Measurements from ENCODE around the gene LAPTM5.

Gene LAPTM5

DNA sequence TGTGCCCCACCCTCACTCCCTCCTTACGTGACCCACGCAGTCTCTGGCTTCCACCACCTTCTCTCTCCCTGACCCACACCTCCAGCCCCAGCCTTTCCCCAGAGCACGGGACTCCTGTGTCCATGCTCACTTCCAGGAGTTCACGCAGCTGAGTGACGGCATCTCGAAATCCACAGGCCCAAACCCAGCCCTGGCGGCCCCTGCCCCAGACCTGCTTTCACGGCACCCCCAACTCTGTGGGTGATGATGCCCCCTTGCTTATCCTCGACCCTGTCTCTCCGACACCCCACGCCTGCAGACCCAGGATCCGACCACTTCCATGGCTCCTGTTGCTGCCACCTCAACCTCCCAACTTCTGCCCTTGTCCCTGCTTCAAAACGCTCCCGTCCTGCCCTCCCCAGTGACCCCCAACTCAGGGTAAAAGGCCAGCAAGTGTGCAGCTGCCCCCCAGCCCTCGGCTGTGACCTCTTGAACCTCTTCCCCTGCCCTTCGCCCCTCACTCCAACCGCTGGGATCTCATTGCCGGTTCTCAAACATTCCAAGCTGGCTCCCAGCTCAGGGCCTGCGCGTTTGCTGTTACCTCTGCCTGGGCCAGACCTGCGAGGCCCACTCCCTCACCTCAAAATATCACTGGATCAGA lies 30.4 kb upstream of the LAPTM5 start:
- in situ Hi-C loops (cut with MboI; ENCODE audit: low sequenced_read_pairs): loop anchor here (5.0 to 10.0 kb wide), 2 partner anchors 63 to 124 kb away; partner anchors contain the start of gene MATN1

DNA sequence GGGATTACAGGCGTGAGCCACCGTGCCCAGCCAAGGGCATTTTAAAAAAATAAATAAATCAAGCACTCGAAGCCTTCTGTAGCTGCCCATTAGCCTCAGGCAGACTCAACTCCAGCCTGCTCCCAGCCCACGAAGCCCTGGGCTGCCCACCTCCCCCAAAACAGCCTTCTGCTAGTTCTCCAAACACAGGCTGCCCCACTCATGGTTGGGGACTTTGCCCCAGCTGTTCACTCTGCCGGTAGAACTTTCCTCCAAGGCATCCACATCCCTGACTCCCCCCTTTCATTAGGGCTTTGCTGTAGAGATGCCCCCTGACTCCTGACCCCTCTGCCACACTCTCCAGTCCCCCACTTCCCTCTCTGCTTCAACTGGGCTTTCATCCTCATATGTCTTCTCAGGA lies 29.7 kb upstream of the LAPTM5 start:
- in situ Hi-C loops (cut with MboI; ENCODE audit: low sequenced_read_pairs): loop anchor here (5.0 to 10.0 kb wide), 2 partner anchors 62 to 125 kb away; partner anchors contain the start of gene MATN1

DNA sequence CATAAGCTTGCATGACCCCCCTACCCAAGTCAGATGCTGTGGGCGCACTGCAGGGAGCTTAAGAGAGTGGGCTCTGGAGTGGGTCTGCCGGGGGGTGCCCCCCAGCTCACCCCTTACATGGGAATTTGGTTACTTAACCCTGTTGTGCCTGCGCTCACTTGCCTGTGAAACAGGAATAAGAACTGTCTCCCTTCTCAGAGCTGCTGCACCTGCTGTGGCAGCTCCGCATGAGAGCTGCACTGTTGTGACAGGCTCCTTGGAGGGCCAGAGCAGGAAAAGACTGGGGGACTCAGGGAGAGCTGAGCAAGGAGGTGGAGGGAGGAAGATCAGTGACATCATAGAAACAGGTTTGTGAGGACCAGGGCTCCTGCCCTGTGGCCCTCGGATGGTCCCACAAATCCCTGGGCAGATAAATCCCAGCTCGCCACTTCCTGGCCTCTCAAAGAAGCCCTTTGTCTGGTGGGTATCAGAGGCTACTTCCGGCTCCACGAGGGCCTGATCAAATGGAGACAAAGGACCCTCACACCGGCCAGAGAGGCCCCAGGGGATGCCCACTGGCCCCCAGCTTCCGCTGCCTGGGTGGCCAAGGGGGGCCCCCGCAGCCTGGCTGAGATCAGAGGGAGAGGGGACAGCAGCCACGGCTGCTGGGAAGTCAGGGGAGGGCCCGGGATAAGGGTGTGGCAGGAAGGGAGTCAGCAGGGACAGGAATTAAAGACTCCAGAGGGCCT lies 28.9 kb upstream of the LAPTM5 start:
- in situ Hi-C loops (cut with MboI; ENCODE audit: low sequenced_read_pairs): loop anchor here (5.0 to 10.0 kb wide), 2 partner anchors 62 to 126 kb away; partner anchors contain the start of gene MATN1

DNA sequence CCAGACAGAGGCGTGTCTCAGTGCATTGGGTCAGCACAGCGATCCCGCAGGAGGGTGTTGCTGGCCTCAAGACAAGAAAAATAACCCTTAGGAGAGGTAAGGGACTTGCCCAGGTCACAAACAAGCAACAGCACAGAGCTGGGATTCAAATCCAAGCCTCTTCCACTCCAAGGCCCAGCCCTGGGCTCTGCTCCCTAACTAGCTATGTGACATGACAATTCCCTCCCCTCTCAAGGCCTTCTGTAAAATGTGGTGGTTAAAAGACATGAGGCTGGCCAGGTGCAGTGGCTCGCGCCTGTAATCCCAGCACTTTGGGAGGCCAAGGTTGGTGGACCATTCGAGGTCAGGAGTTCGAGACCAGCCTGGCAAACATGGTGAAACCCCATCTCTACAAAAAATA lies 28.1 kb upstream of the LAPTM5 start:
- in situ Hi-C loops (cut with MboI; ENCODE audit: low sequenced_read_pairs): loop anchor here (5.0 to 10.0 kb wide), 2 partner anchors 61 to 127 kb away; partner anchors contain the start of gene MATN1

DNA sequence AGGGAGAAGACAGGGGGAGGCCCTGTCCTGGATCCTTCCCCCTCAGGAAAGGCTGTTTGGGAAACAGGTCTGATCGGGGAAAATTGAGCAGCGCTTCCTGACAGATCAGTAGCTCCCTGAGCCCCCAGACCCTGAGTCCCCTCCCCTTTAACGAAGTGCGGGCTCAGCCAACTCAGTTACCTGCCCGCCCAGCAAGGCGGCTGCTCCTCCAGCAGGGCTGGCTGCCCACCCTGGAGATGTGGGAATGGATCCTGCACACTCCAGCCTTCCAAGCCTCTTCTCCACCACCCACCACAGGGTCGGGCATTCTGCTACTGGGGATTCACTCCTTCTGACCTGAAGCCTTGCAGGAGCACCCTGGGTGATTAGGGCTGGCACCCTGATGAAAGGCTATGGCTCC lies 27.6 kb upstream of the LAPTM5 start:
- in situ Hi-C loops (cut with MboI; ENCODE audit: low sequenced_read_pairs): loop anchor here (5.0 to 10.0 kb wide), 2 partner anchors 60 to 127 kb away; partner anchors contain the start of gene MATN1

DNA sequence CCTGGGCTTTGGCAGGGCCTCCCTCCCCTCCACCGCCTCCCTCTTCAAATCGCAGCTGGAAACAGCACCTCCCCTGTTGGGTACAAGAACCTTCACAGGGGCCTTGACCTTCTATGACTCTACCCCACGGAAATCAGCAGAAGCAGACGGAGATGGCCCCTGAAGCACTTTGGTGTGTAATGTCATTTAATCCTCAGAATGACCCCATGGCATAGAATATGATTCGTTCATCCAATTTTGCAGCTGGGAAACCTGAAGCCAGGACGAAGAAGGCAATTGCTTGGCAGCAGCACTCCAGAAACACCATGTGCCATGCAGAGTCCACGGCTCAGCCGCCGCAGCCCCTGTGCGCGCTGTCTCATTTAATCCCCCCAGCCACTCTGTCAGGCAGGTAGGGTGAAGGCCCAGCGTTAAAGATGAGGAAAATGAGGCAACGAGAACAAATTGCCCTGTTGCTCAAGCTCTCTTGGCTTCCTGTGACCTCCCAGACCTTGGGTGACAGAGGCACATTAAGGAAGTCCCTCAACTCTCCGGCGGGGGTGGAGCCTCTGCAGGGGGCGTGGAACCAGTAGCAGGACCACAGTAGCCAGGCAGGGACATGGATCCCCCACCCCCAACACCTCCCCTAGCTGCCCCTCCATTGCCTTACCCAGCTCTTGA lies 25.8 kb upstream of the LAPTM5 start:
- in situ Hi-C loops (cut with MboI; ENCODE audit: low sequenced_read_pairs): loop anchor here (10.0 kb wide), 1 partner anchor 59 kb away; the partner anchor contains the start of gene MATN1

DNA sequence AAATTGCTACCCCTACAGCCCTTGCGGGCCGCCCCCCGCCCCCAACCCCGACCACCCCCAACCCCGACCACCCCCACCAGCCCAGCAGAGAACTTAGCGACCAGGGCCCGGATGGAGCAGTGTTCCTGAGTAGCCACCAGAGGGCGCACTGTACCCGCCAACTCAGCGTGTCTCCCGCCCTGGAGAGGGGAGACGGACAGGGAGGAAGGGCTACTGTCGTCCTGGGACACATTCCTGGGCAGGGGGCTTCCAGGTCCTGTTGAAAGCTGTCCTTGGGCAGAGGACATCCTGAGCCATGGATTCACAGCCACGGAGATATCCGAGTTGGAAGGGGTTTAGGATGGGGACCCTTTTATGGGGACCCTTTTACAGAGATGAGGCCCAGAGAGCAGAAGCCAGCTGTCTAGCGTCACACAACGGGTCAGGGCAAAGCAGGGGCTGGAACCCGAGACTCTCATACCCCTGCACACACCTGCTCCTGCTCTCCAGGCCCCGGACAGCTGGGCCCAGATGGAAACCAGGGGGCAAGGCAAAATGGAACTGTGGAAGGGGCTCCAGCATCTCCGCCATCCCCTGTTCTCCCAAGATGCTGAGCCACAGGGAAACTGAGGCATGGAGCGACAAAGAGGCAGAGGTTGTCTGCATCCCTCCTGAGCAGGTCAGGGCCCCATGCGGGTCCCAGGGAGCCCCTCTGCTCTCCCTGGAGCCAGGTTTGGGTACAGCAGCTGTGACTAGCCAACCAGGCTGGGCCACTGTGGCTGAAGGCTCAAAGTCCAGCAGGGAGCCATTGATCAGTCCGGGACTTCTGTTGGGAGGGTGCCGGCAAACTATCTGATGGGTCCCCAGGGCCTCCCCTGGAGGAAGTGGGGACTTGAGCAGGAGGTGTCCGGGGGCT lies 25.0 kb upstream of the LAPTM5 start:
- in situ Hi-C loops (cut with MboI; ENCODE audit: low sequenced_read_pairs): loop anchor here (10.0 kb wide), 1 partner anchor 58 kb away; the partner anchor contains the start of gene MATN1

DNA sequence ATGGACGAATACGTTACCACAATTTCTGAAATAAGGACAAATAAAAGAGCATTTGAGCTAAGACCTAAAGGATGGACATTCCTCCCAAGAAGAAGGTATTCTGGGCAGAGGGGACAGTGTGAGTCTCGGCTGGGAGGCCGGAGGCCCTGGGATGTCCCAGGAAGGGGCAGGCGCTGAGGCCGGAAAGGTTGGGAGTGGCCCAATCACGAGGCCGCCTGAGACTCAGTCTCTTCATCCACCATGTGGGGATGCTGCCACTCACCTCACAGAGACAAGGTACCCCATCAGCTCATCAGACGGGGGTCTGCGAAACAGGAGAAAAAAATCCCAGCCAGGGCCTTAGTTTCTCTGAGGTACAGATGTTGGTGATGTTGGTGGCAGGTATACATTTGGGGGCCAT lies 24.3 kb upstream of the LAPTM5 start:
- in situ Hi-C loops (cut with MboI; ENCODE audit: low sequenced_read_pairs): loop anchor here (10.0 kb wide), 1 partner anchor 57 kb away; the partner anchor contains the start of gene MATN1

DNA sequence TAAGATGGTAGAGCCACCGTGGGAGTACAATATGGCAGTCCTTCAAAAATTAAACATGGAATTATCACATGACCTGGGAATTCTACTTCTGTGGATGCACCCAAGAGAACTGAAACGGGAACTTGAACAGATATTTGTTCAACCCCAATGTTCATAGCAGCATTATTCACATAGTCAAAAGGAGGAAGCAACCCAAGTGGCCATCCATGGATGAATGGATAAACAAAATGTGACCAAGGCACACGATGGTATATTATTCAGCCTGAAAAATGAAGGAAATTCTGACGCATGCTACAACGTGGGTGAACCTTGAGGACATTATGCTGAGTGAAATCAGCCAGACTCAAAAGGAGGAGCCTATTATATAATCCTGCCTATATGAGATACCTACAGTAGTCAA lies 22.8 kb upstream of the LAPTM5 start:
- in situ Hi-C loops (cut with MboI; ENCODE audit: low sequenced_read_pairs): loop anchor here (10.0 kb wide), 1 partner anchor 56 kb away; the partner anchor contains the start of gene MATN1

DNA sequence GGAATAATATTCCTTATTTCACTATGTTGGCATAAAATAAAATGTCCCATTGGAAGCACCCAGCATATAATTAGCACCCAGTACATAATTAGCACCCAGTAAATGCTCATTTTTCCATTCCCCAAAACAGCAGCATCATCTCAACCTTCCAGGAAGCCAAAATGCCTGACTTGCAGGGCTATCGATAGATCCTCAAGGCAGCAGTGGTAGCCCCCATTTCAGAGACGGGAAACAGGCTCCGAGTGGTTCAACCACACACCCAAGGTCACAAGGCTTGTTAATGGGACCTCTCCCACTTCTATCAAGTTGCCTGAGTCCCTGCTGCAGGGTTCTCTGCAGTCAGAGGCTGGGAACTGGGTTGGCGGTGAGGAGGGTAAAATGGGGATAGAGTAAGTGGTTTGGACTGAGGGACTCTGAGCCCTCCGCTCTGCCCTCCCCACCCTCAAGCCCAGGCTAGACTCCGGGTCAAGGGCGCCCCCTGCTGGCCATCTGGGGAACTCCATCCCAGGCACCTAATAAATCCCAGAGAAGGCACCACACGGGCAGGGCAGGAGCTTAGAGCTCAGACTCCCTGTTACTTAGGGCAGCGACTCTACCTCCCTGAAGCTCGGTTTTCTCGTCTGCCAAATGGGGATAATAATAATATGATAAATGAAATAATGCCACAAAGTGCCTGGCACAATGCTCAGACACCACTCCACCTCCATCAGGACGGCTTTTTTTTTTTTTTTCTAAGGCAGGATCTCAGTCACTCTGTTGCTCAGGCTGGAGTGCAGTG lies 21.9 kb upstream of the LAPTM5 start:
- in situ Hi-C loops (cut with MboI; ENCODE audit: low sequenced_read_pairs): loop anchor here (10.0 kb wide), 1 partner anchor 55 kb away; the partner anchor contains the start of gene MATN1

DNA sequence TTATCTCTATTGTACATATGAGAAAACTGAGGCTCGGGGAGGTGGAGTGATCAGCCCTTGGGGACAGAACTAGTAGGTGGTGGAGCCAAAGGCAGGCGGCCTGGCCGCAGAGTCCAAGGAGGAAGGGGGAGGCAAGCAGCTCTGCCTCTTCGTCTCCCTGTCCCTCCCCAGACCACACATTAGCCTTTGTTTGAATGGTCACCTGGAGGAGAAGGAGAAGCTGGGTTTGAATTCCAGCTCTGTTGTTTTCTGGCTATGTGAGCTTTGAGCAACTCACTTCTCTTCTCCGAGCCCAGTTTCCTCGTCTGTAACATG lies 21.4 kb upstream of the LAPTM5 start:
- in situ Hi-C loops (cut with MboI; ENCODE audit: low sequenced_read_pairs): no loop called here

DNA sequence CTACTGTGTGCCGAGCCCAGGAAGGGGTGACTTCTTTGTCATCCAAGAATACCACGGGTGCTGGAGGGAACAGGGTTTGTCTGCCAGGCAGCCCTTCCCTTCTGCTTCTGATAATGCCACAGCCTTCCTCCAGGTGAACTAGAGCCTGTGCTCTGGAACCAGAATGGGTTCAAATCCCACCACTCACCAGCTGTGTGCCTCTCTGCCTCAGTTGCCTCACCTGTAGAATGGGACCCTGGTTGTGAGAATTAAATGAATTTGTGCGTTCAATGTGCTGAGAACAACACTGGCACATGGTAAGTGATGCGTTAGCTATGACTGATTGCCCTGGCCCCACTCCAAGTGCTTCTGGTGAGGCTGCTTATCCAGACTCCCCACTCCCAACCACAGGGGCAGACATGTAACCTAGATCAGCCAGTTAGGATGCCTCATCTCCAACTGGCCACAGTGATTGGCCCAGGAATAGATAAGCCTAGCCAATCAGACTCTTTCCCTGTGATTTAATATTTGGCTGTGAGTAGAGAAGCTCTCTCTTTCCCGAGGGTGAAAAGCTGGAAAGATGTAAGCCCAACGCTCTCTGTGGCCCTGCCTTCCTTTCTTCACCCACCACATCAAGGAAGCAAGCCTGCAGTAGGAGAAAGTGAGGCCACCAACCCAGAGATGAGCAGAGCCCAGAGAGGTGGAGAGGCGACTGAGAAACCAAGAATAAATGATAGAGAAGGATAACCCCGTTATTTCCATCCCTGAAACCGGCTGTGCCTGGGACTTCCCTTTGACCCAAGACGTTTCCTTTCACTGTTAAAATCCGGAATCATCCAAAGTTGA lies 20.8 kb upstream of the LAPTM5 start:
- in situ Hi-C loops (cut with MboI; ENCODE audit: low sequenced_read_pairs): no loop called here

DNA sequence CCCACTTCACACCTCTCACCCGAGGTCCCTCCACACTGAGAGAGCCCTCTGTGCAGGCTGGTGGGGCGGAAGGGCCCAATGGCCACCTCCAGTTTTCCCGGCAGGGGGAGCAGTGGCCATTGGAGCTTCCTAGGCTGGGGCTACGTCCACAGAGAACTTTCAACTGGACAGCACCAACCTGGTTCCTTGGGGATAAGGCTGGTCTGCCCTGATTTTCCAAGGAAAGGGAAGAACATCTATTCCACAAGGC lies 20.3 kb upstream of the LAPTM5 start:
- in situ Hi-C loops (cut with MboI; ENCODE audit: low sequenced_read_pairs): no loop called here

DNA sequence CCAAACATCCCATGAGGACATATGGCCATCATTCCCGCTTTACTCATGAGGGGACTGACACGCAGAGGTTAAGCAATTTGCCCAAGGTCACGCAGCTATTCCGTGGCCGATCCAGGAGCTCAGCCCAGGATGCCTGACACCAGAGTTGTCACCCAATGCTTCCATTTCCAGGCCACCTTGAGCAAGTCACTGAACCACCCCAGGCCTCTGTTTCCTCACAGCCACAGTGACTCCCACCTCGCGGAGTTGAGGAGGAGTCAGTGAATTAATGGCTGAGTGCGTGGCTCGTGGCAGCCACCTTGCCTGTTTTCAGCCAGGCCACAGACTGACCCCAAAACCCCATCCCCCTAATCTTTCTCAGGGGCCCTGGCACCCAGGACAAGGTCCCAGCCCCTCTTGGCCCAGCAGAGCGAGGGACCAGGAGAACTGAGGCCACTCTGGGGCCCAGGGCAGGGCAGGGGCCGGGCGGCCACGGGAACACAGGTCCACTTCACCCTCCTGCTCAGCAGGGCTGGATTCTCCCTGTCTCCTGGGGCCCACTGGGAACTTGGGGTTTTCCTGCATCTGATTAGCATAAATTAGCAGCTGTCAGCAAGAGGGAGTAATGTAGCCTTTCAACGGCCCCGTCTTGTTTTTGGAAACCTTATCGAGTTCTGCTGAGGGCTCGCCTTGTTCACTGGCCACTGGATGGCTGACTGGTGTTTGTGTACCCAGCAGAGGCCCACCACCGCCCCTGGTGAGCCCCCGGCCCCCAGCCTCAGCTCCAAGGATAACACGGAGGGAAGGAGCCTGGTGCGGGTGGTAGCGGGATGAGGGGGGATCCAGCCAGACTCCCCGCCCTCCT lies 19.7 kb upstream of the LAPTM5 start:
- in situ Hi-C loops (cut with MboI; ENCODE audit: low sequenced_read_pairs): no loop called here

DNA sequence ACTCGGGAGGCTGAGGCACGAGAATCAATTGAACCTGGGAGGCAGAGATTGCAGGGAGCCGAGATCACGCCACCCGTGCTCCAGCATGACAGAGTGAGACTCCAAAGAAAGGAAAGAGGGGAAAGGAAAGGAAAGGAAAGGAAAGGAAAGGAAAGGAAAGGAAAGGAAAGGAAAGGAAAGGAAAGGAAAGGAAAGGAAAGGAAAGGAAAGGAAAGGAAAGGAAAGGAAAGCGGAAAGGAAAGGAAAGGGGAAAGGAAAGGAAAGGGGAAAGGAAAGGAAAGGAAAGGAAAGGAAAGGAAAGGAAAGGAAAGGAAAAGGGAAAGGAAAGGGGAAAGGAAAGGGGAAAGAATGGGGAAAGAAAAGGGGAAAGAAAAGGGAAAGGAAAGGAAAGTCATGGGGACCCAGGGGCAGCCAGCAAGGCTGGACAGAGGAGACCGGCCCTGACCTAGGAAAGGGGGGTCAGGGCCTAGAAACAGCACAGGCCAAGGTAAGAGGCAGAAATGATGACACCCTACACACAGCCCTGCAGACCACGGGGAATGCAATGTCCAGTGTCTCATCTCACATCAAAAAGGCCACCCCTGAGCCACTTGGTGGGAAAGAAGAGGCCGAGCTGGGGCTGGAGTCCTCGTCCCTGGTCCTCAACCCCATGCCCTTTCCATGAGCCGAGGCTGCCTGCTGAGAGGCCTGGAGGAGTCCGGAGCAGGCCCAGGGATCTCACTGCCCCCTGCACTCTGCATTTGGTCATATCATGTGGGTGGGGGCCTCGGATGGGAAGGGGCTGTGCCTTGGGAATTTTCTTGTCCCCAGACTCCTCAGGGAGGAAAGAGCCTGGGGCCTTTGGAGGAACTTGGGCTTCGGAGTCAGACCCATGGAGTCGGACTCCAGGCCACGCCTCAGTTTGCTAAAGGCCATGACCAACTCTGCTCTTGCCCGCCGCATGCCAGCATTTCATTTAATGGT lies 18.8 kb upstream of the LAPTM5 start:
- in situ Hi-C loops (cut with MboI; ENCODE audit: low sequenced_read_pairs): no loop called here

DNA sequence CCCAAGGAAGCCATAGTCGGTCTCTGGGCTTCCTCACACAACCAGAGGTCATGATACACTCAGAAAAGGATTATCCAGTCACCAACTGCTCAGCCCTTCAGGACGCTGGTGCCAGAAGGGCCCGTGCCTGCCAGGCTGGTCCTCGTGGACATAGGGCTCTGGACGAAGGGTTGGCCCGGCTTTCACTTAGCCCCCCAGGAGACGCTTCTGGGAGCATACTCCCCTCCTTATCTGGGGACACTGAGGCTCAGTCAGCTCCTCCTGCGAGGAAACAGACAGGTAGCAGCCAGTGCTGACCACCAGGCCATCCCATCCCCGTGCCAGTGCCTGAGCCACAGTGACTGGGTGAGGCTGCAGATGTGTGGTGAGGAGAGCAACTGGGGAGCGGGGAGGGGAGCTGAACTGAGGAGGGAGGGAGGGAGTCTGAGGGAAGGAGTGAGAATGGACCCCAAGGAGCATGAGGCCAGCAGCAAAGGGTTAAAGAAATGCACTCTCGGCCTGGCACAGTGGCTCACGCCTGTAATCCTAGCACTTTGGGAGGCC lies 17.9 kb upstream of the LAPTM5 start:
- in situ Hi-C loops (cut with MboI; ENCODE audit: low sequenced_read_pairs): no loop called here

Data from HL-60/S4 treated with phorbol 12-myristate 13-acetate at 8.2 ng/mL for 4 days and 3 days (cell line).